Vagina (tissue), 2 donors: ENCODE data around the gene TBXA2R. TPM values are rescaled to one million over a fixed set of nuclear protein-coding genes. Genes with fewer than 3 reads are reported as not detected.

Experiments used
- DNase-seq, 2 donors: peaks; one replicate each; pipeline ENCODE4 v3.0.0-alpha.2; 2017; ENCODE audit errors: extremely low spot score in 2 of 2
- H3K27ac ChIP-seq: fragments of 200-600 bp; sonication (generic); one replicate; pipeline ENCODE4 v1.5.1; 2019
- H3K27me3 ChIP-seq: fragments of 200-600 bp; sonication (generic); one replicate; pipeline ENCODE4 v1.5.1; 2019
- H3K36me3 ChIP-seq, 2 donors: fragments of 200-600 bp; sonication (generic); one replicate each; pipeline ENCODE4 v1.5.1; 2017 to 2019
- H3K4me1 ChIP-seq: fragments of 200-600 bp; sonication (generic); one replicate; pipeline ENCODE4 v1.5.1; 2019
- H3K4me3 ChIP-seq, 2 donors: fragments of 200-600 bp; sonication (generic); 1 replicate in 1 of 2; 2 replicates in 1 of 2; pipeline ENCODE4 v1.5.1; 2016 to 2019
- H3K9me3 ChIP-seq: fragments of 200-600 bp; sonication (generic); one replicate; pipeline ENCODE4 v1.5.1; 2019
- POLR2A ChIP-seq, 2 donors: fragments of 450-650 bp; IDR thresholded peaks; one replicate each; pipeline ENCODE4 v1.6.1; 2017; ENCODE audit warnings: antibody characterized with exemption in 2 of 2, mild to moderate bottlenecking in 2 of 2, moderate library complexity in 2 of 2
- POLR2AphosphoS5 ChIP-seq, 2 donors: sonication (generic); formaldehyde crosslinking; IDR thresholded peaks; one replicate each; pipeline ENCODE4 v1.9.0; 2017; ENCODE audit warnings: antibody characterized with exemption in 2 of 2, mild to moderate bottlenecking in 2 of 2, low read depth in 1 of 2; ENCODE audit not compliant: insufficient read depth in 1 of 2
- intact Hi-C: fragments of 100-400 bp; cut with DNase I; formaldehyde crosslinking; loops from one replicate; pipeline ENCODE4 v1.15.1; 2023
- total RNA-seq: library from RNA; depleted of rRNA; stranded (reverse); fragments of >200 nt; gene quantifications from one replicate; pipeline ENCODE4 v1.2.3, GENCODE V29; 2016
- TF ChIP-seq, protein P1 (sequence below), 3 experiments: fragments of 450-650 bp in 2 of 3; fragments of 200-600 bp in 1 of 3; sonication (generic) in 1 of 3; IDR thresholded peaks; one replicate each; pipeline ENCODE4 v1.5.1; 2017 to 2019; ENCODE audit warnings: antibody characterized with exemption in 3 of 3, mild to moderate bottlenecking in 2 of 3, moderate library complexity in 2 of 3

TBXA2R gene
- total RNA-seq, 1 donor from 2014 or later = 1.7 TPM

DNA sequence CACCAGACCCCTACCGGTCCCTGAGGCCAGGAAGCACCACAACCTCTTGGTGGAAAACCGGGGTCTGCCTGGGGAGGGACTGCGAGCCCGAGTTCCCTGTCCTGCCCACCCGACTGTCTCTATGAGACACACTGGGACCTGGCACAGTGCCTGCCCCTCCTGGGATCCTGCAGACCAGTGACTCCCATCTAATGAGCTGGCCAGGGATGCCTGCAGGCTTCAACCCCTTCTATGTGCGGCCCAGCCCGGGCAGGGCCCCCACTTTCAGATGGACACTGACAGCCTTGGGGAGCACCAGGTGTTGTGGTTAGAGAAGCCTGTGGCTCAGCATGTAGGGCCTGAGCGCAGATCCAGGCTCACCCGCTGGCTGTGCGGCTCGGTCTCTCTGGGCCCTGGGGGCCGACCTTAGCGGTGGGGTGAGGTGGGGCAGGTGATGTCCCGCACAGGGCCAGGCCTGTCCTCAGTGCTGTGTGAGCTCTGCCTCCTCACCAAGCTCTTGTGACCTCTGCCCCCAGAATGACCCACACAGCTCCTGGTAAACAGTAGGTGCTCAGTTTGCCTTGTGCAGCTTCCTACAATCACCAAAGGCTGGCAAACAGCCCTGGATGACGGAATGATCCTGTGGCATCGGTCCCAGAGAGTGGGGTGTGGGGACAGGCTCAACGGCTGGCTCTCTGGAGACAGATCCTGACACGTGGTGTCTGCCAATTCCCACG, 37.8 kb upstream of the TBXA2R start:
- H3K27ac ChIP-seq = no peak overlapping the region
- TF ChIP-seq POLR2AphosphoS5 (IDR thresholded peaks at IDR 0.05; ENCODE audit: insufficient read depth in 1 of 2, low read depth in 1 of 2) (no peak), POLR2A (IDR thresholded peaks at IDR 0.05) (no peak)
- TF ChIP-seq, protein P1, sequence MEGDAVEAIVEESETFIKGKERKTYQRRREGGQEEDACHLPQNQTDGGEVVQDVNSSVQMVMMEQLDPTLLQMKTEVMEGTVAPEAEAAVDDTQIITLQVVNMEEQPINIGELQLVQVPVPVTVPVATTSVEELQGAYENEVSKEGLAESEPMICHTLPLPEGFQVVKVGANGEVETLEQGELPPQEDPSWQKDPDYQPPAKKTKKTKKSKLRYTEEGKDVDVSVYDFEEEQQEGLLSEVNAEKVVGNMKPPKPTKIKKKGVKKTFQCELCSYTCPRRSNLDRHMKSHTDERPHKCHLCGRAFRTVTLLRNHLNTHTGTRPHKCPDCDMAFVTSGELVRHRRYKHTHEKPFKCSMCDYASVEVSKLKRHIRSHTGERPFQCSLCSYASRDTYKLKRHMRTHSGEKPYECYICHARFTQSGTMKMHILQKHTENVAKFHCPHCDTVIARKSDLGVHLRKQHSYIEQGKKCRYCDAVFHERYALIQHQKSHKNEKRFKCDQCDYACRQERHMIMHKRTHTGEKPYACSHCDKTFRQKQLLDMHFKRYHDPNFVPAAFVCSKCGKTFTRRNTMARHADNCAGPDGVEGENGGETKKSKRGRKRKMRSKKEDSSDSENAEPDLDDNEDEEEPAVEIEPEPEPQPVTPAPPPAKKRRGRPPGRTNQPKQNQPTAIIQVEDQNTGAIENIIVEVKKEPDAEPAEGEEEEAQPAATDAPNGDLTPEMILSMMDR (IDR thresholded peaks at IDR 0.05) = no peak

DNA sequence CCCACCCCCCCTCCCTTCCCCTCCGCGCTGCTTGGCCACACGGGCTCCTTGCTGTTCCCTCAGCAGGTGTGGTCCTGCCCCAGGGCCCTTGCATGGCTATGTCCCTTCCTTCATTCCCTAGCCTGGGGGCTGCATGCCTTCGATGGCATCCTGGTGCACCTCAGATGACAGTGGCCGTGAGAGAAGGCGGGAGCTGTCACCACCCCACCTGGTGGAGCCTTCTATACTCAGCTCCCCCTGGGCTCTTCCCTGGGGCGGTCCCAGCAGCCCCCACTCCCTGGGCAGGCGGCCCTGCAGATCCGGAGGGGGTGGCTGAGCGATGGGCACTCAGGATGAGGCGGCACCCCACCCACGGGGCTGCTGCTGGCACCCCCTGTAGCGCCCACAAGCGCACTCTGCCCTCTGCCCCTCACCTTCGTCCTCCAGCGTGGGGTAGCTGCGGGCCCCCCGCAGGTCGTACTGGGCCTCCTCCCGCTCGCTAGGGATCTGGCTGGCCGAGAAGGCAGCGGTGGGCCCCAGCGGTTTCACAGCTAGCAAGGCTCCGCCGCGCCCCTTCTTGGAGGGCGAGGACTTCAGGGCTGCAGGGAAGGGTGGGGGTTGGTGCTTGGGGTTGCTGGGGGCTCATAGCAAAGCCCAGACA, 37.1 kb upstream of the TBXA2R start:
- Histone ChIP-seq H3K4me1 (no peaks in the 10 kb centered on the region), H3K4me3 (no peak overlapping the region), H3K9me3 (no peaks in the 10 kb centered on the region), H3K27ac (no peak overlapping the region), H3K27me3 (no peaks in the 10 kb centered on the region), H3K36me3 (peaks cover 0 to 46% of the 10 kb centered on the region in 2 donors)
- intact Hi-C loops = no loop called here
- DNase-seq = no peak
- TF ChIP-seq, protein P1 (IDR thresholded peaks at IDR 0.05) = no peak
- TF ChIP-seq POLR2AphosphoS5 (IDR thresholded peaks at IDR 0.05; ENCODE audit: insufficient read depth in 1 of 2, low read depth in 1 of 2) (no peak), POLR2A (IDR thresholded peaks at IDR 0.05) (no peak)

More for the DNA sequence above, 37.8 kb upstream of the TBXA2R start:
- DNase-seq = no peak
- H3K4me3 ChIP-seq = no peak overlapping the region
- no peaks in the 10 kb centered on the region for H3K27me3 ChIP-seq
- no peaks in the 10 kb centered on the region for H3K4me1 ChIP-seq
- intact Hi-C loops = no loop called here
- no peaks in the 10 kb centered on the region for H3K9me3 ChIP-seq
- H3K36me3 ChIP-seq = peaks cover 0 to 41% of the 10 kb centered on the region in 2 donors

DNA sequence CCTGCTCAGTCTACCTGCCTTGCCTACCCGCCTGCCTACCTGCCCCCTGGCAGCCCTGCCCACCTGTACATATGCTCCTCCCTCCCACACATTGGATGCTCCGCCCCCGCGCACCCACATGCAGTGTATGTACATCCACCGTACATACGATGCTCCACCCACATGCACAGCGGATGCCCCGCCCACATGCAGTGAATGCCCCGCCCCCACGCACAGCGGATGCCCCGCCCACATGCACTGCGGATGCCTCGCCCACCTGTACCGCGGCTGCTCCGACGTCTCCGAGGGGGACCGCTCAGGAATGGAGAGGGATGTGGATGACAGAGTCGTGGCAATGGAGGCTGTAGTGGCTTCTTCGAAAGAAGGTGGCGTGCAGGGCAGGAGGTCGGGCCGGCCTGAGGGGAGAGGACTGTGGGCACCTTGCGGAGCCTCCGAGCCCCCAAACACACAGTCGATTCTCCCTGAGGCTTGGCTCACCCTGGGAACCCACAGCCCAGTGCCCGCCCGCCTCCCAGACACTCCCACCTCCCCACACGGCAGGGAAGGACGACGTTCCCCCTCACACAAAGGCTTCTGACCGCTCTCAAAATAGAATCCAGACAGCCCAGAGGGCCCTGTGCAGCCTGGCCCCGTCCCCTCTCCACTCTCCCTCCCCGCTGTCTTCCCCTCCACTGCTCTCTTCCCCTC, 36.5 kb upstream of the TBXA2R start:
- DNase-seq = no peak
- Histone ChIP-seq H3K27ac (no peak overlapping the region), H3K4me3 (no peak overlapping the region), H3K27me3 (no peaks in the 10 kb centered on the region), H3K4me1 (no peaks in the 10 kb centered on the region), H3K36me3 (peaks cover 0 to 48% of the 10 kb centered on the region in 2 donors), H3K9me3 (no peaks in the 10 kb centered on the region)
- intact Hi-C loops = no loop called here
- TF ChIP-seq, protein P1 (IDR thresholded peaks at IDR 0.05) = no peak
- TF ChIP-seq POLR2AphosphoS5 (IDR thresholded peaks at IDR 0.05; ENCODE audit: insufficient read depth in 1 of 2, low read depth in 1 of 2) = no peak
- no peak for TF ChIP-seq POLR2A (IDR thresholded peaks at IDR 0.05)

DNA sequence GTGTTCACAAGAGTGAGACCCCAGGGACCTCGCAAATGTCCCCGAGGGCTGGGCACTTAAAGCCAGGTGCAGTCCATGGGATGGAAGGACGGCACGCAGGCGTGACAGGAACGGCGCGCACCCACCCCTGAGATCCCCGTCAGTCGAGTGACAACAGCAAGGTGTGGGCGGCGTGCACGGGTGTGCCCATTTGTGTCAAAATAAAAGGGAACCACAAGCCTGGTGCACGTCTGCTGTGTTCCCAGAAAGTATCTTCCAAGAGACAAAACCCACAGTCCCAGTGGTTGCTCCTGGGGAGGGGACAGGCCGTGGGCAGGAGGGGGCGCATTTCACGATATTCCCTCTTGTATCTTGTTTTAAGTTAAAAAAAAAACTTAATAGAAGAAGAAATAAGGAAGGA, 35.6 kb upstream of the TBXA2R start:
- Histone ChIP-seq H3K9me3 (no peaks in the 10 kb centered on the region), H3K4me3 (no peak overlapping the region), H3K27ac (no peak overlapping the region), H3K36me3 (peaks cover 0 to 53% of the 10 kb centered on the region in 2 donors), H3K27me3 (no peaks in the 10 kb centered on the region), H3K4me1 (no peaks in the 10 kb centered on the region)
- intact Hi-C loops = no loop called here
- TF ChIP-seq POLR2A (IDR thresholded peaks at IDR 0.05) (no peak), POLR2AphosphoS5 (IDR thresholded peaks at IDR 0.05; ENCODE audit: insufficient read depth in 1 of 2, low read depth in 1 of 2) (no peak)
- TF ChIP-seq, protein P1 (IDR thresholded peaks at IDR 0.05) = no peak
- DNase-seq = no peak
